EL (cell line): ENCODE measurements around the gene TEX19.
A peak's percentile ranks its signal among the peaks of the same experiment; 100 is the strongest.
"Not testable (repeated sequence)": the region's sequence is repeated elsewhere in the genome, so short reads cannot be mapped to it uniquely, and the experiment has no call there.

ENCODE experiments used
- DNase-seq: peaks from one replicate; pipeline ENCODE4 v3.0.0-alpha.2; 2016

TEX19 gene

GRCh38 chr17:82338858-82339633 is 20.0 kb upstream of the TEX19 start:
- peak; percentile 85 for DNase-seq

DNA sequence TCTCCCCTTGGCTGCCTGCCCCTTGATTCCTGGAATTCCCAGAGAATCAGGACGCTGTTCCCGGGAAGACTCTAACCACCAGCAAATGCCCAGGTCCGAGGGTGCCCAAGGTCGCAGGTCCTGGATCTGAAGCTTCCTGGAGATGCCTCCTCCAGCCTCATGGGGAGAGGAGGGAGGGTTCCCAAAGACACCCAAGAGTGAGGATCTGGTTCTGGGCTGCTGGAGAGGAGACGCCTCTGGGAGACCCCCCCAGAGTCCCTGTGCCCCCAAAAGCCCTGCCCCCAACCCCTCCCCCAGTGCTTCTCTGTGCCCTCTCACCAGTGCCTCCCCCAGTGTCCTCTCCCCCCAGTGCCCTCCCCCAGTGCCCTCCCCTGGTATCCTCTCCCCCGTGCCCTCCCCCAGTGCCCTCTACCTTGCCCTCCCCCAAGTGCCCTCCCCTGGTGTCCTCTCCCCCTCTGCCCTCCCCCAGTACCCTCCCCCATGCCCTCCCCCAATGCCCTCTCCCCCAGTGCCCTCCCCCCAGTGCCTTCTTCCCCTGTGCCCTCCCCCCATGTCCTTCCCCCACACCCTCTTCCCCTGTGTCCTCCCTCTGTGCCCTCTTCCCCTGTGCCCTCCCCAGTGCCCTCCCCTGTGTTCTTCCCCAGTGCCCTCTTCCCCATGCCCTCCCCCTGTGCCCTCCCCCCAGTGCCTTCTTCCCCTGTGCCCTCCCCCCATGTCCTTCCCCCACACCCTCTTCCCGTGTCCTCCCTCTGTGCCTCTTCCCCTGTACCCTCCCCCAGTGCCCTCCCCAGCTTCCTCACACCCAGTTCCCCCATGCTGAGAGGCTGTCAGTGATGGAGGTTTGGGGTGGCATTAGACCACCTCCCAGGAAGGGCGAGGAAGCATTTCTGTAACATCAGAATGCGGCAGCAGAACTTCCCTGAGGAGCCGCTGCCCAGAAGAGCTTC is 19.1 kb upstream of the TEX19 start:
- DNase-seq, result no peak

- no peak for DNase-seq
Observed at GRCh38 chr17:82342361-82343079, 16.5 kb upstream of the TEX19 start.

DNA sequence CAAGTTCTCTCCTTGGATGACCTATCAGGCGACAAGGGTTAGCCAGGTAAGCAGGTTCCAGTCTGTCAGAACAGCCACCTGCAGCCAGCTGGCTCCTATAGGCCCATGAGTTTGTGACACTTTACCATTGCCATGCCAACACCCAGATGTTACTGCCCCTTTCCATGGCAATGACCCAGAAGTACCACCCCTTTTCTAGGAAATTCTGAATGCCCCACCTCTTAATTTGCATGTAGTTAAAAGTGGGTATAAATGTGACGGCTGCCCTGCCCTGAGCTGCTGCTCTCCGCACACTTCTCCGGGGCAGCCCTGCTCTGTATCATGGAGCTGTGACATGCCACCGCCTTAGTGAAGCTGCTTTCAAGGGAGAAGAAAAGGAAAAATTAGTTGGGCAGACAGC is 15.5 kb upstream of the TEX19 start:
- no peak for DNase-seq

DNA sequence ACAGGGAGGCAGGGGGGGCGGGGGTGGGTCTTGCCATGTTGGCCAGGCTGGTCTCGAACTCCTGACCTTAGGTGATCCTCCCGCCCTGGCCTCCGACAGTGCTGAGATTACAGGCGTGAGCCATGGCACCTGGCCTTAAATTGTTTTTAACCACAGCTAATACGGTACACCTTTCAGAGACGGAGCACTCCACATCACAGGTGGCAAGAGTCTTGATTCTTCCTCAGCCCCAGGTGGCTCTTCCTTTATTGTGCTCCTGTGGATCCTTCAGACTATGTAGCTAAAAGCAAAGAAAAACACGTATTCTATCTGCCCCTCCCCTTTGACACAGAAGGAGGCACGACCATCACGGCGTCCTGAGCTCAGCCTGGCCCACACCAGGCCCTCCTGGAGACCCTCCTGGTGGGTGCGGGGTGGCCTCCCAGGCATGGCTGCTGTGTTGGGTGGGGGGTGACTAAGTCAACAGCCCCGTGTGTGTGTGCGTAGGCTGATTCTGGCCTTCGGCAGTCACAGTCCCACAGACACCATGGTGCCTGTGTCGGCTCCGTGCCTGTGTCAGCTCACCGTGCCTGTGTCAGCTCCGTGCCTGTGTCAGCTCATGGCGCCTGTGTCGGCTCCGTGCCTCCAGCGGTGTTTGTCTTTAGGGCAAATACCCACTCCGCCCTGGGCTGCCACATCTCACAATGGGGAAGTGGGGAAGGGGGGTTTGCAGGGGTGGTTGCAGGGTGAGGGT is 14.7 kb upstream of the TEX19 start:
- DNase-seq, result no peak

DNA sequence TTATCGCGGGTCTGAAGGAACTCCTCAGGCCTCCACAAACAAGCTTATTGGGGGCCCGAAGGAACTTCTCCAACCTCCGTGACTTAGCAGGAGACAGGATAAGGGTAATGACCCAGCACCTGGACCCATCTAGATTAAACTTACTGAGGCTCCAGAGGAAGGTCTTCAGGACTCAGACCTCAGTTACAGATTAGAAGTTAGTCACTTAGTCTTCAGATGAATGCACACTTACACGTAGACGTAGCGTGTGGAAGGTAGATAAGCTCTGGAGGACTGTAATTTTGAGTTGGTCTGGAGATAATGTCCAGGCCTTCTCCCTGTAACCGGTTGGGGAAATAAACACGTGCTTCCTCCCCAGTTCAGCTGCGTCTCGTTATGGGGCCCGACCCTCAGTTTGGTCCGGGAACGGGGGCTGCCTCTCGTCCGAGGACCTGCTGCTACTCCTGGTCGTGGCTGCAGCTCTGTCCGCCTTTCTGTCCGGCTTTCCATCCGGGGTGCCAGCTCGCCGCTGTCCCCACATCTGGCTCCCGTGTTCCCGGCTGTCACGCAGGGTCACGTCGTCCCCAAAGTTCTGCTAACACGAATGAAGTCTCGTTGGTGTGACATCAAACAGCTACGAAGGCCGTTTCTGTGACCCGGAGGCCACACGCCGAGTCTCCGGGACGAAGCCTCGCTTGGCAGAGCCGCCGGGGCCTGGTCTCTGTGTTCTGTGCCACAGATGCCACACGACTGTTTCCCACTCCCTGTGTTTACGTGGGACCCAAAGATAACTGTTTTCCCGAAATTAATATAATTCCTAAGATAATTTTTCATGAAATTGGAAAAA is 13.7 kb upstream of the TEX19 start:
- no peak for DNase-seq

GRCh38 chr17:82346342-82347300 is 12.4 kb upstream of the TEX19 start:
- no peak for DNase-seq

GRCh38 chr17:82347994-82348393 is 11.1 kb upstream of the TEX19 start:
- DNase-seq, result not testable (repeated sequence)

GRCh38 chr17:82348434-82348833 is 10.6 kb upstream of the TEX19 start:
- no peak for DNase-seq

GRCh38 chr17:82348866-82349265 is 10.2 kb upstream of the TEX19 start:
- DNase-seq, result no peak

GRCh38 chr17:82349287-82349701 is 9.8 kb upstream of the TEX19 start:
- DNase-seq, result no peak

GRCh38 chr17:82350182-82351030 is 8.6 kb upstream of the TEX19 start:
- DNase-seq, result no peak

DNA sequence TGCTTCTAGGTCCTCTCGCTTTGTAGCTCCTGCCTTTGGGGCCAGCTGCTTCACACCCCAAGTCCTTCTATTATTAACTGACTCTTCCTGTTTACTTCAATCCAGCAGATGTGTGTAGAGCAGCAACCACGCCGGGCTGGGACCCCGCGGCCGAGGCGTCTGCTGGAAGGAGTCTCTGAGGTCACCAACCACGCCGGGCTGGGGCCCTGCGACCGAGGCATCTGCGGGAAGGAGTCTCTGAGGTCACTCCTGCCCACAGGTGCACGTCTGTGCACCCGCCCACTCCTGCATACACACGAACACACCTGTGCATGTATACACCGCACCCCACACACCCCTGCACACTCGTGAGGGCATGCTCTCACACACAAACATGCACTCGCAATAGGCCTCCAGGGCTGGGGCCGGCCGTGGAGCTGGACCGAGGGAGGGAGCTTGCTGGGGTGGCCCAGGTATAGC is 7.8 kb upstream of the TEX19 start:
- no peak for DNase-seq

GRCh38 chr17:82351713-82352488 is 7.1 kb upstream of the TEX19 start:
- DNase-seq, result peak; percentile 84

DNA sequence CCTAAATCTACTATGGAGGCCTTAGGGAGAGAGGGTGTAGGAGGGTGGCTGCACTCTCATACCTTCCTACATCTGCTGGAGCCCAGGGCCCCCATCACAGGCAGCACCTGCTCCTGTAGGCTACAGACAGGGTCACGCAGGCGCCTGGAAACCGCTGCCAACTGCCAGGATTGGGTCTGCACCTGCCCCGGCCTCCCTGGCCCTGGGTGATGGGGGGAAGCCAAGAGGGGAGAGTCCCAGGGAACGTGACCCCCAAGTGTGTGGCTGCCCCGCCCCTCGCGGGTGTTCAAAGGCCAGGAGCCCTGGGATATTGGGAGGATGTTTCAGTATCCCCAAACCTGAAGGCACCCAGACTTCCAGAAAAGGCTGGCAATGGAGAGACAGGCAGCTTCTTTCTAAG is 5.6 kb upstream of the TEX19 start:
- DNase-seq, result no peak

GRCh38 chr17:82354804-82355308 is 4.2 kb upstream of the TEX19 start:
- DNase-seq, result no peak

- no peak for DNase-seq
Observed at GRCh38 chr17:82355770-82356427, 3.1 kb upstream of the TEX19 start.
